ENCODE data around the gene PTPA. TPM values are rescaled to one million over a fixed set of nuclear protein-coding genes. Genes with fewer than 3 reads are reported as not detected.
"Not testable (repeated sequence)": the region's sequence is repeated elsewhere in the genome, so short reads cannot be mapped to it uniquely, and the experiment has no call there.

Gene PTPA
- total and polyA plus RNA-seq, 3 experiments from 2014 or later = 15.6 to 116 (median 107) TPM

DNA sequence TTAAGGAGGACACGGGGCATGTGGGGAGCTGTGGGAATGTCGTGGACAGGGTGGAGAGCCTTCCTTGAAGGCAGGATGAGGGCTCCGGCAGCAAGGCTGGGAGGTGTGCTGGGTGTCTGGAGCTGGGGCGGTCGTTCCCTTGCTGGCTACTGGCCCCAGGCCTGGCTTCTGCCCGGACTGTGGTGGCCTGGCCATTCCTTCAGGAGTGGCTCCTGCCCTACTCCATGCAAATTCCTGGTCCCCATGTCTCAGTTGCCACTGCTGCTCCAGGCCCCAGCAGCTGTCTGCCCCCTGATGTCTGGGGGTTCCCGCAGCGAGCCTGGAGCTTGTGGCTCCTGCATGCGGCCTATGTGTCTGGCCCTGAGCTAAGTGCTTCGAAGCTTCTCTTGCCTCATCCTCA is 44.9 kb downstream of the PTPA start:
- Histone ChIP-seq H3K9me3 (ENCODE audit: low read length) (no peaks in the 10 kb centered on the region), H3K36me3 (ENCODE audit: insufficient read depth, low read length) (no peaks in the 10 kb centered on the region), H3K27me3 (ENCODE audit: insufficient read depth, low read length, poor library complexity, severe bottlenecking) (no peaks in the 10 kb centered on the region), H3K4me3 (ENCODE audit: low read length) (no peak overlapping the region), H3K4me1 (ENCODE audit: insufficient read depth, low read length) (no peaks in the 10 kb centered on the region), H3K27ac (ENCODE audit: low read depth, low read length) (no peak overlapping the region)
- Mint-ChIP-seq H3K27me3 (no peaks in the 10 kb centered on the region), H3K9me3 (no peaks in the 10 kb centered on the region), H3K27ac (no peak overlapping the region), H3K36me3 (peaks cover 0 to 20% (median 2%) of the 10 kb centered on the region in 3 donors), H3K4me3 (no peak overlapping the region), H3K4me1 (no peaks in the 10 kb centered on the region)
- POLR2A ChIA-PET = no interaction called here
- DNase-seq = no peak
- CTCF ChIA-PET = interaction anchor here (1.3 kb wide), 1 partner anchor 15 kb away, joined by 3 read pairs; no protein-coding TSS in a partner anchor

DNA sequence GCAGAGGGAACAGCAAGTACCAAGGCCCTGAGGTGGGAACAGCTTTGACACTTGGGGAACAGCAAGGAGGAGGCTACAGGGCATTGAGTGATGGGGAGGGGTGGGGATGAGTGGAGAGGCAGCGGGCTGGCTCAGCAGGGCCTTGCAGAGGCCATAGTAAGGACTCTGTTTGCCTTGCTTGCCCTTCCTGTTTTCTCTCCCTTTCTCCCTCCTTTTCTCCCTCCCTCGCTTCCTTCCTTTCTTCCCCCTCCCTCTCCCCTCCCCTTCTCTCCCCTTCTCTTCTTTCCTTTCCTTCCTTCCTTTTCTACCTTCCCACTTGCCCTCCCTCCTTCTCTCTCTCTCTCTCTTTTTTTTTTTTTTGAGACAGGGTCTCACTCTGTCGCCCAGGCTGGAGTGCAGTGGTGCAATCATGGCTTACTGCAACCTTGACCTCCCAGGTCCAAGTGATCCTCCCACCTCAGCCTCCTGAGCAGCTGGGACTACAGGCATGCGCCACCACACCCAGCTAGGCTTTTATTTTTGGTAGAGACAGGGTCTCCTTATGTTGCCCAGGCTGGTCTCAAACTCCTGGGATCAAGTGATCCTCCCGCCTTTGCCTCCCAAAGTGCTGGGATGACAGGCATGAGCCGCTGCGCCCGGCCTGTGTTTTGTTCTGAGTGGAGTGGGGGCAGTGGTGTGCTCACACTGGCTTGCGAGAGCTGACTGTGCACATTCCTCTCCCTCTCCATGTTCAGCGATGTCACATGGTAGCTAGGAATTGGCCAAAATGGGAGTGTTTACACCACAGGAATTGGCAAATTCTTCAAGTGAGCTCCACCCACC is 49.7 kb downstream of the PTPA start:
- H3K27me3 ChIP-seq (ENCODE audit: insufficient read depth, low read length, poor library complexity, severe bottlenecking) = no peaks in the 10 kb centered on the region
- H3K4me1 ChIP-seq (ENCODE audit: insufficient read depth, low read length) = no peaks in the 10 kb centered on the region
- H3K4me1 Mint-ChIP-seq = no peaks in the 10 kb centered on the region
- H3K27me3 Mint-ChIP-seq = no peaks in the 10 kb centered on the region
- no peaks in the 10 kb centered on the region for H3K9me3 Mint-ChIP-seq
- no peaks in the 10 kb centered on the region for H3K9me3 ChIP-seq (ENCODE audit: low read length)
- H3K27ac ChIP-seq (ENCODE audit: low read depth, low read length) = no peak overlapping the region
- no peak for DNase-seq
- CTCF ChIA-PET = interaction anchor here (0.6 to 0.9 kb wide), 3 partner anchors 18 to 359 kb away, joined by 3 read pairs; no protein-coding TSS in a partner anchor
- no peak overlapping the region for H3K4me3 Mint-ChIP-seq
- H3K36me3 Mint-ChIP-seq = no peaks in the 10 kb centered on the region
- H3K27ac Mint-ChIP-seq = peak overlapping the region in 1 of 8 donors; percentile 37
- no peak overlapping the region for H3K4me3 ChIP-seq (ENCODE audit: low read length)
- H3K36me3 ChIP-seq (ENCODE audit: insufficient read depth, low read length) = no peaks in the 10 kb centered on the region
- POLR2A ChIA-PET = no interaction called here

- H3K4me3 ChIP-seq (ENCODE audit: low read length) = no peak overlapping the region
- ChIA-PET CTCF (interaction anchor here (0.6 to 1.2 kb wide), 4 partner anchors 11 to 359 kb away, joined by 3 to 4 read pairs (median 3); no protein-coding TSS in a partner anchor), POLR2A (no interaction called here)
- no peak overlapping the region for H3K27ac Mint-ChIP-seq
- H3K9me3 ChIP-seq (ENCODE audit: low read length) = no peaks in the 10 kb centered on the region
- H3K4me1 Mint-ChIP-seq = no peaks in the 10 kb centered on the region
- H3K9me3 Mint-ChIP-seq = no peaks in the 10 kb centered on the region
- H3K27ac ChIP-seq (ENCODE audit: low read depth, low read length) = no peak overlapping the region
- H3K4me3 Mint-ChIP-seq = no peak overlapping the region
- H3K36me3 Mint-ChIP-seq = no peaks in the 10 kb centered on the region
- no peaks in the 10 kb centered on the region for H3K27me3 Mint-ChIP-seq
- peaks cover 2% of the 10 kb centered on the region for H3K4me1 ChIP-seq (ENCODE audit: insufficient read depth, low read length)
- no peaks in the 10 kb centered on the region for H3K27me3 ChIP-seq (ENCODE audit: insufficient read depth, low read length, poor library complexity, severe bottlenecking)
- DNase-seq = no peak
- no peaks in the 10 kb centered on the region for H3K36me3 ChIP-seq (ENCODE audit: insufficient read depth, low read length)
Observed at GRCh38 chr9:129161534-129161837, 50.3 kb downstream of the PTPA start.

- no peak for DNase-seq
- peaks cover 0 to 2% of the 10 kb centered on the region in 2 donors for H3K27me3 Mint-ChIP-seq
- H3K9me3 Mint-ChIP-seq = no peaks in the 10 kb centered on the region
- H3K36me3 Mint-ChIP-seq = no peaks in the 10 kb centered on the region
- ChIA-PET CTCF (interaction anchor here (1.2 kb wide), 1 partner anchor 9 kb away, joined by 4 read pairs; no protein-coding TSS in a partner anchor), POLR2A (no interaction called here)
- Histone ChIP-seq H3K9me3 (ENCODE audit: low read length) (no peaks in the 10 kb centered on the region), H3K27ac (ENCODE audit: low read depth, low read length) (no peak overlapping the region), H3K36me3 (ENCODE audit: insufficient read depth, low read length) (no peaks in the 10 kb centered on the region), H3K4me1 (ENCODE audit: insufficient read depth, low read length) (peaks cover 11% of the 10 kb centered on the region), H3K27me3 (ENCODE audit: insufficient read depth, low read length, poor library complexity, severe bottlenecking) (no peaks in the 10 kb centered on the region), H3K4me3 (ENCODE audit: low read length) (no peak overlapping the region)
- H3K4me3 Mint-ChIP-seq = no peak overlapping the region
- H3K4me1 Mint-ChIP-seq = peaks cover 6 to 8% (median 7%) of the 10 kb centered on the region in 3 donors
- peak overlapping the region in 1 of 8 donors; percentile 50 for H3K27ac Mint-ChIP-seq
Observed at GRCh38 chr9:129162497-129163197, 51.4 kb downstream of the PTPA start.

DNA sequence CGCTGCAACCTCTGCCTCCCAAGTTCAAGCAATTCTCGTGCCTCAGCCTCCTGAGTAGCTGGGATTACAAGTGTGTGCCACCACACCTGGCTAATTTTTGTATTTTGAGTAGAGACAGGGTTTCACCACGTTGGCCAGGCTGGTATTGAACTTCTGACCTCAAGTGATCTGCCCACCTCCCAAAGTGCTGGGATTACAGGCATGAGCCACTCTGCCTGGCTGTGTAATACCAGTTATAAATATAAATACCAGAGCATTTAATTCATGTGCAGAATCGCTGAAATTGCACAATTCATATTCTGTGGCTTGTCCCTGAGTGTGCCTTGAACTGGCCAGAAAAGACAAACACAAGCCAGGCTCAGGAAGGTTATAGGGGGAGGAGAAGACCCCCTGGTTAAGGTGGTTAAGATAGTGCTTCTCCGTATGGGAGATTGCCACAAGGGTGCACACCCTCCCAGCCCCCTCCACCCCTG is 52.0 kb downstream of the PTPA start:
- H3K27ac ChIP-seq (ENCODE audit: low read depth, low read length); H3K9me3 Mint-ChIP-seq; H3K27me3 ChIP-seq (ENCODE audit: insufficient read depth, low read length, poor library complexity, severe bottlenecking); H3K36me3 ChIP-seq (ENCODE audit: insufficient read depth, low read length); DNase-seq; H3K4me3 ChIP-seq (ENCODE audit: low read length); H3K27me3 Mint-ChIP-seq; H3K4me3 Mint-ChIP-seq; POLR2A ChIA-PET; H3K36me3 Mint-ChIP-seq; CTCF ChIA-PET; H3K27ac Mint-ChIP-seq; H3K9me3 ChIP-seq (ENCODE audit: low read length): not testable (repeated sequence)
- H3K4me1 ChIP-seq (ENCODE audit: insufficient read depth, low read length) = peaks cover 11% of the 10 kb centered on the region
- H3K4me1 Mint-ChIP-seq = peaks cover 6 to 11% (median 9%) of the 10 kb centered on the region in 3 donors

- no peaks in the 10 kb centered on the region for H3K9me3 ChIP-seq (ENCODE audit: low read length)
- Mint-ChIP-seq H3K4me1 (peaks cover 6 to 11% (median 9%) of the 10 kb centered on the region in 3 donors), H3K4me3 (no peak overlapping the region), H3K27ac (no peak overlapping the region), H3K27me3 (peaks cover 0 to 2% of the 10 kb centered on the region in 2 donors), H3K36me3 (no peaks in the 10 kb centered on the region), H3K9me3 (no peaks in the 10 kb centered on the region)
- H3K4me1 ChIP-seq (ENCODE audit: insufficient read depth, low read length) = peaks cover 11% of the 10 kb centered on the region
- no peak overlapping the region for H3K27ac ChIP-seq (ENCODE audit: low read depth, low read length)
- no peaks in the 10 kb centered on the region for H3K36me3 ChIP-seq (ENCODE audit: insufficient read depth, low read length)
- no peaks in the 10 kb centered on the region for H3K27me3 ChIP-seq (ENCODE audit: insufficient read depth, low read length, poor library complexity, severe bottlenecking)
- no peak for DNase-seq
- CTCF ChIA-PET = interaction anchor here (1.3 kb wide), 1 partner anchor 9 kb away, joined by 4 read pairs; no protein-coding TSS in a partner anchor
- H3K4me3 ChIP-seq (ENCODE audit: low read length) = no peak overlapping the region
- POLR2A ChIA-PET = no interaction called here
Observed at GRCh38 chr9:129163753-129164152, 52.5 kb downstream of the PTPA start.

DNA sequence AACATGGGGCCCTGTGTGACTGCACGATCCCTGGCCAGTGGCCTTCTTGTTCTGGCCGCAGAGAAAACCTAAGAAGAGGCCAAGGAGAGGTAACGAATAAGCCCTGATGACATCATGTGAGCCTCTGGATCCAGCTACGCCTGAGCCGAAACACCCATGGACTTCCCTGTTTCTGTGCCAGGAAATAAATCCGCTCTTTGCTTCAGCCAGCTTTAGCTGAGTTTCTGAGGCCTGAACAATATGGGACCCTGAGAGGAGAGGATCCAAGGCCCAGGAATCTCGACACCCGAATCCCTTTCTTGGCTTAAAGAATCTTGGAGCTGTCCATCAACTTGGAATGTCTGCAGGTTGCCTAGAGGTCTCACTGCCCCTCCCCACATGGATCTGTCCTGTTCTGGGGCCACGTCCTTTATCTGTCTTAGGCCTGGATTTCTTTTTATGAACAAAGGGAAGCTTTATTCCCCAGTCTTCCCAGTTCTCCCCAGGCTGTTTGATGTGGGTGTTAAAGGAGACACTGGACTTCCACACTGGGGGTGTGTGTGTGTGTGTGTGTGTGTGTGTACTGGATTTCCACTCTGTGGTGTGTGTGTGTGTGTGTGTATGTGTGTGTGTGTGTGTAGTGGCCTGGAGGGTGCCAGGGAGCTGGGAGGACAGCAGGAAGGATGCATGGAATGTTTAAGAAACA is 53.2 kb downstream of the PTPA start:
- Mint-ChIP-seq H3K36me3 (no peaks in the 10 kb centered on the region), H3K9me3 (no peaks in the 10 kb centered on the region), H3K4me3 (no peak overlapping the region), H3K4me1 (peaks cover 6 to 11% (median 9%) of the 10 kb centered on the region in 3 donors), H3K27me3 (peaks cover 0 to 2% of the 10 kb centered on the region in 2 donors), H3K27ac (peak overlapping the region in 1 of 8 donors; percentile 74)
- no peaks in the 10 kb centered on the region for H3K9me3 ChIP-seq (ENCODE audit: low read length)
- no peaks in the 10 kb centered on the region for H3K27me3 ChIP-seq (ENCODE audit: insufficient read depth, low read length, poor library complexity, severe bottlenecking)
- no peak overlapping the region for H3K27ac ChIP-seq (ENCODE audit: low read depth, low read length)
- no peaks in the 10 kb centered on the region for H3K36me3 ChIP-seq (ENCODE audit: insufficient read depth, low read length)
- CTCF ChIA-PET = interaction anchor here (1.3 to 2.8 kb wide), 2 partner anchors 8 to 10 kb away, joined by 4 to 11 read pairs; no protein-coding TSS in a partner anchor
- peaks cover 11% of the 10 kb centered on the region for H3K4me1 ChIP-seq (ENCODE audit: insufficient read depth, low read length)
- DNase-seq = no peak
- no peak overlapping the region for H3K4me3 ChIP-seq (ENCODE audit: low read length)
- POLR2A ChIA-PET = interaction anchor here (1.0 kb wide), 1 partner anchor 462 kb away, joined by 8 read pairs; the partner anchor contains the start of gene NTMT1

Measured in CD8-positive, alpha-beta memory T cell (primary cell).